Activated CD8-positive, alpha-beta memory T cell treated with anti-CD3 and anti-CD28 coated beads for 48 hours (primary cell): Measurements from ENCODE around the gene GRB7.
A peak's percentile ranks its signal among the peaks of the same experiment; 100 is the strongest.
"Not testable (repeated sequence)": the region's sequence is repeated elsewhere in the genome, so short reads cannot be mapped to it uniquely, and the experiment has no call there.

Experiments
- DNase-seq, 3 experiments: peaks; one replicate each; pipeline ENCODE4 v3.0.0-alpha.2; 2020; ENCODE audit warnings: low read depth in 2 of 3, low spot score in 2 of 3

The GRB7 gene

DNA sequence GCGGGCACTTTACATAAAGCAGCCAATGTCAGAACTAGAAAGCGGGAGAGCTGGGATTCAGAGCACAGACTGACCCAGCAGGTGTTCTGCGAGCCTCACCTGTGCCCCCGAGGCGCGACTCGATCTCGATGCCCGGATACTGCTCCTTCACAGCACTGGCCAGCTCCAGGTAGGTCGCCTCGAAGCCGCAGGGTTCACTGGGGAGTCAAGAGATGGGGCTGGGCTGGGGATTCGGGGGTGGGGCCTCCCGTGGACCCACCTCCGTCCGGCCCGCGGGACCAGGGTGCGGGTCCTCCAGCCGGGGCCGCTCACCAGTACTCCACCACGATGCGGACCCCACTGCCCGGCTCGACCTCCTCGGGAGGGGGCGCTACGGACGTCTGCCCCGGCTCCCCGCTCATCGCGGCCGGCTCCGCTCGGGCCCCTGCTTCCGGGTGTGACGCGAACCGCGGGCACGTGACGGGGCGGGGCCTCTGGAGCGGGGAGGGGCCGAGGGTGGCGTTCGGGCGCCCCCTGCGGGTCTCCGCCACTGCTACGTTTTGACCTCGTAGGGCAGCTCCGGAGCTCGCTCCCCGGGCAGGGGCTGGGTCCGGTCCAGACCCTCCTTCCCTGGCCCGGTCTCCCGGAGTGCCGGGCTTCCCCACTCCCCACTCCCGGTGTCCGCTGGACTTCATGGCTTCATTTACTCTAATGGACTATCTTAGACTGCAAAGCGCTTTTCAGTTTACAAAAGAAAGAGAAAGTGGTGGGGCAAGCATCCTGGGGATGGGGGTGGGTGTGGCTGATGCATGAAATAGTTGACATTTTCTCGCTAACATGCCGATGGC lies 7.4 kb upstream of the GRB7 start, which contains the start of gene MIEN1:
Gene MIEN1, minus strand, starts transcription at position 438 of the 827 bp plus-strand sequence. Its CDS starts 37 bp downstream, at position 401.
- peak; percentile 89 to 98 (median 91) for DNase-seq

DNA sequence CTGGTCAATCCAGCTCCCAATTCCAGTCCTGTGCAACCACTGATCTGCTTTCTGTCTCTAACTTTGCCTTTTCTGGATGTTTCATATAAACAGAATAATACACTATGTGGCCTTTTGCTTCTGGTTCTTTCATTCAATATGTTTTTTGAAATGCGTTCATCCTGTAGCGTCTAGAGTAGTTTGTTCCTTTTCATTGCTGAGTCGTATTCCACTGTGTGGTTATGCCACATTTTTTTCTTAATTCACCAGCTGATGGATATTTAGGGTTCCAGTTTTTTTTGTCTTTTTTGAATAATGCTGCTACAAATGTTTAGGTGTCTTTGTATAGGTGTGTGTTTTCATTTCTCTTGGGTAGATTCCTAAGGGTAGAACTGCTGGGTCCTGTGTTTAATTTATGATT lies 5.2 kb upstream of the GRB7 start:
- no peak for DNase-seq

DNA sequence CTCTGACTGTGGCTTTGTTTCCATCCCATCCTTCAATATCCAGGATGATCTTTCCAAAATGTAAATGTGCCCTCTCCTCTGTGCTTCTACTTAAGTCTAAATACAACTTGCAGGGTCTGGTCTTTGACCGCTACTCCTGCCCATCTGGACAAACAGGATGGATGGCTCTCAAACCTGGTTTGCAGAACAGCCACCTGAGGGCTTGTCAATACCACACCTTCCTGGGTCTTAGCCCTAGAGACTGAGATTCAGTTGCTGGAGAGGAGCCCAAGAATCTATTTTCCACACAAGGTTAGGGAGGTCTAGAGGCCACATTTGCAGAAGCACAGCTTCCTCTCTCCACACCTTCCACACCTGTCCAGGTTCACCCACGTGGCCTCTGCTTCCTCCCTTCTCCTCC lies 1.9 kb upstream of the GRB7 start:
- DNase-seq: no peak

DNA sequence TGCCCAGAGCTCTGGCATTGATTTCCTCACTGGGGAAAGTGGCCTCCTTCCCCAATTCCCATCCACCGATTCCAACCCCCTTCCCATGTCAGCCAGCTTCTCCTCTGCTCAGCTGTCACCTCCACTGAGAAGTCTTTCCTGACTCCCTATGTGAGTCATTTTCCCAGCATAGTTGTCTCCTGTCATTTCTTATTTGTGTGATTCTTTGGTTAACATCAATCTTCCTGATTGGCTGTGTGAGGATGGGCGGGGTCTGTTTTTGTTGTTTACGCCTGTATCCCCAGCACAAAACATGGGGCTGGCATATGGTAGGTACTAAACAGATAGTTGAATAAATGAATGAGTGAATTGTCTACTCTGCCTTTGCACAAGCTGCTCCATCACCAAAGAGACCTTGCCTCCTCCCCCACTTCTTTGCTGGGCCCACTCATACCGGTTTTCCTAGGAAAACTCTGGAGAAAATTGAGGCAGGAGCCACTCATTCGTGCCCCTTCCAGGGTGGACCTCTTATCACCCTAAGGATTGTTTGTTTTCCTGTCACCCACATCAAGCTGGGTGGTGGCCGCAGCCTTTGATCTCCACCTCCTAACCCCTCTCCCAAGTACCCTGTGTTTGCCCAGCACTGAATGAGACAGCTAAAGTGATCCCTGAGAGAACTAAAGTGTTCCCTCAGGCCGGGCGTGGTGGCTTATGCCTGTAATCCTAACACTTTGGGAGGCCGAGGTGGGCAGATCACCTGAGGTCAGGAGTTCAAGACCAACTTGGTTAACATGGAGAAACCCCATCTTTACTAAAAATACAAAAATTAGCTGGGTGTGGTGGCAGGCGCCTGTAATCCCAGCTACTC lies 1.2 kb upstream of the GRB7 start:
- DNase-seq: no peak

DNA sequence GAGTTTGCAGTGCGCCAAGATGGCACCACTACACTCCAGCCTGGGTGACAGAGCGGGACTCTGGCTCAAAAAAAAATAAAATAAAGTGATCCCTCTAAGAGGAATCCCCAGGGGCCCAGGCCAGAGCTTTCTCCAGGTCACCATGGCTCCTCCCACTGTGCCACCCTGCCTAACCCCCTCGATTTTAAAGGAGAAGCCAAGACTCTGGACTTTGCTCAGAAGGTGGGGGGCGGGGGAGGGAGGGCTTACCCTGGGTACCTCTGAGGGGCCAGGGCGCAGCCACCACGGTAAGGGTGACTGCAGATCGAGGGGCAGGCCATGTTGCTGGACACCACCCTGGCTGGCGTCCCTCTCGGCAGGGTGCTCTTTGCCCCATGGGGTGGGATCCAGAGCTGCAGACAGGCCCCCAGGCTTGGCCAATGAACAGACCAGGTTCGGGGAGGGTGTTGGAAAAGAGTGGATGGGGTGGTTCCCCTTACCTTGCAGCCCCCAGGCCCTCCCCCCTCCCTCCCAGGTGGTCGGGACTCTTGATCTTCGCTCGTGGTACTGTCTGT lies 455 bp upstream of the GRB7 start:
- no peak for DNase-seq

DNA sequence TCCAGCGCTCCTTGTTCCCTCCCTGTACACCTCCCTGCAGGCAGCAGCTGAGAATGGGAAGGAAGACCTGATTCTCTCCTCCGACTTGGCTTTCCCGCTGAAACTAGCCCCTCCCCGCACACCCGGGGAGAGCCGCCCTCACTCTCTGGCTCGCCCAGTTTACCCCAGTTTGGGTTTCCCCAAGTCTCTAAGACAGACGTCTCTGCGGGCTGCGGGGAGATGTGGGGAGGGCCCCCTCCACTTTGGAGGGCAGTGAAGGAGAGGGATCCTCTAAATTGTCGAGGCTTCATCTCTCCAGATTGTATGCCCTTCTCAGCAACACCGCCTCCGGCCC lies 797 bp downstream of the GRB7 start:
- peak in 1 of 3 experiments; percentile 36 for DNase-seq

DNA sequence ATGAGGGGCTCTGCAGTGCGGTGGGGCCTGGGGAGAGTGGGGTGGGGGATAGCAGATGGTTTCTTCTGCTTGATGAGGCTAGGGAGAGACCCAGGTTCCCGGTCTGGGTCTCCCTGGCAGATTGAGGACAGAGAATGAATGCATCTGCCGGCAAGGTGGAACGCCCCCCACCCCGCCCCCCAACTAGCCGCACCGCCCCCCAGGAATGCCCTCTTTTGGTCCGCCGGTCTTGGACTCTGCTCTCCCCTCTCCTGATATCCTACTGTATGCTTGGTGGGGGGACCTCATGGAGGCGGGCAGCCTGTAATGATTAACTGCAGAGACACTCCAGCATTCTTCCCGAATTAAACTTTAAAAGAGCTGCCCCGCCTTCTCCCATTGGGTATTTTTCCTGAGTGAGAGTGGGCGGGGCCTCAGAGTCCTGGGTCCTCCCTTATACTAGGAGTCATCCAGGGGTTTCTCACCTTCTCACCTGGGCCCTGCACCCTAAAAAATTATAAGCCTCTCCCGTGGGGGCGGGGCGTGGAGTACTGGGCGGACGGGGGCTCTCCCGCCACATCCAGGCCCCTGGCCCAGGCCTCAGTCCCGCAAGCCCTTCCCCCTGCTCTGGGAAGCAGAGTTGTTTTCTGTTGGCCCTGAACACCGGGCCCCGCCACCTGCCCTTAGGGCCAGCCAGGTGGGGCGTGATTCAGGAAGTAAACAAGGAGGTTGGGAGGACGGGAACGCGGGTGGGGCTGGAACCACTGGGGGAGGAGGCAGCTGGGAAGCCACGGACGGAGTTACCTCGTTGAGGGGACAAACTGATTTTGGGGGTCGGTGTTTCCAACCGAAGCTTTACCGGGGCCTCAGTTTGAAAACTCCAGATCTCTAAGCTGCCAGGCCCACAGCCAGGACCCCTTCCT lies 1.5 kb downstream of the GRB7 start:
- DNase-seq: no peak

DNA sequence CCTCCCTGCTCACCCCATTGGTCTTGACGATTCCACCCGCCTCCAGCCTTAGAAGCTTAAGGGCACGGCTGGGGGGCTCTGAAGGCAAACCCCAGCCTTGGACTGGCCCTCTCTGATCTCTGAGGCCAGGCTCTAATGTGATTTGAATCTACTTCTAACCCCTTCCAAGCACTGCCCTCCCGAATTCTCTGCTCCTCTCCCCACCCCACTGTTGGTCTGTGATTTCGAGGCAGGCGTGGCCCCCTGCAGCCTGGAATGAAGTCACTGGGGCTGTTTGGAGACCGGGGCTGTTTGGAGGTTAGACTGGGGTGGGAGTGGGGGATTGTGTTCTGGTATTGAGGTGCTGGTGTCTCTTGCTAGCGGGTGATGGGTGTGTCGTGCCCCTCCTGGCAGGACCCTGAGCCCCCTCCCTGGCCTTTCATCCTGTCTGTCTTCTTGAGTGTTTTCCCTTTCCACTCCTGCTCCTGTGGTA lies 2.2 kb downstream of the GRB7 start:
- DNase-seq: no peak

DNA sequence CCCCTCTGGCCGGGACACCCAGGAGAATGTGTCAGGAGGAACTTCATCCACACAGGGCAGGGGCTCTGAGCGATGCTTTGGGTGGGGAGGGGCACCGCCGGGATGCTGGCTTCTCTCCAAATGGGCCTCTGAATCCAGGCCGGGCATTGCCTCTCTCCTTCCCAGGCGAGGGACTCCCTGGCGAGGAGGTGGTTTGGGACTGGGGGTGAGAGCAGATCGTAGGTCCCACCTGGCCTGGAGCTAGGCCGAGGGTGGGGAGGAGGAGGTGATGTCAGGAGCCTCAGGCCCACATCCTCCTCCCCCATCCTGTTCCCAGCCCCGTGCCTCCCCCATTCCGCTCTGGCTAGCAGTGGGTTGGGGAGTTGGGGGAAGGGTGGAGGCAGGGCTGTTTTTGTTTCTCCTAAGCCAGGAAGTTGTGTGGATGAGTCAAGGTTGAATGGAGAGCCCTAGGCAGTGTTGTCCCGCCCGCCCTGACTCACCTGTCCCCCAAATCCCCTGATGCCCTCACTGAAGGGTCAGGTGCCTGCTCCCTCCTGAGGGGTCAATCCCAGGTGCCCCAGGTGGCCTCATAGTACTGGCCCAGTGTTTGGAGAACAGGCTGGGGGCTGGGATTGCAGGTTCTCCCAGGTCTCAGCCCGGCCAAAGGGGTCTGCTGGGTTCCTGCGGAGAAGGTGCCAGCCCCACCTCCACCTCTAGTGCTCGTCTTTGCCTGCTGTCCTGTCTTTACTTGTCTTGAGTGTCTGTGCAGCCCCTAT lies 2.8 kb downstream of the GRB7 start:
- no peak for DNase-seq

DNA sequence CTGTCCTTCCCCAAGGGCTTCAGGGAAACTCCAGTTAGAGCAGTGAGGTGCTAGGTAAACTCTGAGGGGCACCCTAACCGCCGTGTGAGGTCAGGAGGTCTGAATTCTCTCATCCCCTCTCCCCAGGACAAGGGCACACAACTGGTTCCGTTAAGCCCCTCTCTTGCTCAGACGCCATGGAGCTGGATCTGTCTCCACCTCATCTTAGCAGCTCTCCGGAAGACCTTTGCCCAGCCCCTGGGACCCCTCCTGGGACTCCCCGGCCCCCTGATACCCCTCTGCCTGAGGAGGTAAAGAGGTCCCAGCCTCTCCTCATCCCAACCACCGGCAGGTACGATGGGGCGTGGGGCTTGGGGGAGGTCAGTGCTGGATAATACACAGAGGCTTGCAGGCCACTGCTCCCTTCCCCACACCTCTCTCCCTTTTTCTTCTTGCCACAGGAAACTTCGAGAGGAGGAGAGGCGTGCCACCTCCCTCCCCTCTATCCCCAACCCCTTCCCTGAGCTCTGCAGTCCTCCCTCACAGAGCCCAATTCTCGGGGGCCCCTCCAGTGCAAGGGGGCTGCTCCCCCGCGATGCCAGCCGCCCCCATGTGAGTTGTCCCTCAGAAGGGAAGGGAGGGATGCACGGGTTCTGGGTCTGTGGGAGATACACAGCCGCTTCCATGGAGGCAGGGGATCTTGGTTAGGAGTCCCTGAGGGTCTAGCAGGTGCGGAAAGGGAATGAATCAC lies 4.6 kb downstream of the GRB7 start:
- no peak for DNase-seq

DNA sequence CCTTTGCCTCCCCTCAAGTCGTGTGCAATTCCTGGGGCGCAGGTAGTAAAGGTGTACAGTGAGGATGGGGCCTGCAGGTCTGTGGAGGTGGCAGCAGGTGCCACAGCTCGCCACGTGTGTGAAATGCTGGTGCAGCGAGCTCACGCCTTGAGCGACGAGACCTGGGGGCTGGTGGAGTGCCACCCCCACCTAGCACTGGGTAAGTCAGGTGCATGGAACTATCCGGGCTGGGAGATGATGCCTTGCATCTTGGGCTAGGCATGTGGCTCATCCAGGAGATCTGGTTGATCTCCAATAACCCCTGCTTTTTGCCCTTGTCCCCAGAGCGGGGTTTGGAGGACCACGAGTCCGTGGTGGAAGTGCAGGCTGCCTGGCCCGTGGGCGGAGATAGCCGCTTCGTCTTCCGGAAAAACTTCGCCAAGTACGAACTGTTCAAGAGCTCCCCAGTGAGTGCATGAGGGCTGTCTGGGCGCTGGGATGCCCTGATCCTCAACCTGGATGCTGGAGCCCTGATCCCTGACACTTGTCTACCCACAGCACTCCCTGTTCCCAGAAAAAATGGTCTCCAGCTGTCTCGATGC lies 5.2 kb downstream of the GRB7 start:
- DNase-seq: no peak

DNA sequence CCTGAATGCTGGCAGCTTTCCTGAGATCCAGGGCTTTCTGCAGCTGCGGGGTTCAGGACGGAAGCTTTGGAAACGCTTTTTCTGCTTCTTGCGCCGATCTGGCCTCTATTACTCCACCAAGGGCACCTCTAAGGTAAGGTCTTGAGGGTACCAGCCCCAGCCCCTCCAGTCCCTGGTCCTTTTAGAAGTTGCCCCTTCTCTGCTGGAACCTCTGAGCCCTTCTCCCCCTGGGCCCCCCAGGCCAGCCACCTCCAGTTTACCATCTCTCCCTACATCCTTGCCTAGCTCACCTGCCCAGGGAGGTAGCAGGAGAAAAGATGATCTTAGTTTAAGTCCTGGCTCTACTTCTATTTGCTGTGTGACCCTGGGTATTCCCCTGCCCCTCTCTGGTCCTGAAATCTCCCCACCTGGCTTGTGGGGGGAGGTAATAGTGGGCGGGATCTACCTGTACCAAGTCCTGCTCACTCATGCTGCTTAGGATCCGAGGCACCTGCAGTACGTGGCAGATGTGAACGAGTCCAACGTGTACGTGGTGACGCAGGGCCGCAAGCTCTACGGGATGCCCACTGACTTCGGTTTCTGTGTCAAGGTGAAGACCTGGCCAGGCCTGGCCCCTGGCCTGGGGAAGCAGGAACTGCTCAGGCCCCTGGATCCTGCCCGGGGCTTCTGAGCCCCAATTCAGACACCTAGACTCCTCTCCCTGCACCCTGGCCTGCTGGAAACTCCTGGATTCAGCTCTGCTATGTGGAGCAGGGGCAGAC lies 6.5 kb downstream of the GRB7 start:
- DNase-seq: no peak

DNA sequence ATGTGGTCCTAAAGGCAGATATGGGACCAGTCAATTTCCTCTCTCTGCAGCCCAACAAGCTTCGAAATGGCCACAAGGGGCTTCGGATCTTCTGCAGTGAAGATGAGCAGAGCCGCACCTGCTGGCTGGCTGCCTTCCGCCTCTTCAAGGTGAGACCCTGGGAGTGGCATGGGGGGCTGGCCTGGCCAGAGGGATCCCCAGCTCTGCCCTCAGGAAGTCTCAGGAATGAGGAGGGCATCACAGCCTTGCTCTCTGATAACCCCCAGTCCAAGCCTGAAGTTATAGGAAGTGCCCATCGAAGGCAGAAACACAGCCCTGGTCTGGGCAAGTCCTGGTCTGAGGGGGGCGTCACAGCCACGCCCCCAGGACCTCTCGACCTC lies 7.1 kb downstream of the GRB7 start:
- no peak for DNase-seq

DNA sequence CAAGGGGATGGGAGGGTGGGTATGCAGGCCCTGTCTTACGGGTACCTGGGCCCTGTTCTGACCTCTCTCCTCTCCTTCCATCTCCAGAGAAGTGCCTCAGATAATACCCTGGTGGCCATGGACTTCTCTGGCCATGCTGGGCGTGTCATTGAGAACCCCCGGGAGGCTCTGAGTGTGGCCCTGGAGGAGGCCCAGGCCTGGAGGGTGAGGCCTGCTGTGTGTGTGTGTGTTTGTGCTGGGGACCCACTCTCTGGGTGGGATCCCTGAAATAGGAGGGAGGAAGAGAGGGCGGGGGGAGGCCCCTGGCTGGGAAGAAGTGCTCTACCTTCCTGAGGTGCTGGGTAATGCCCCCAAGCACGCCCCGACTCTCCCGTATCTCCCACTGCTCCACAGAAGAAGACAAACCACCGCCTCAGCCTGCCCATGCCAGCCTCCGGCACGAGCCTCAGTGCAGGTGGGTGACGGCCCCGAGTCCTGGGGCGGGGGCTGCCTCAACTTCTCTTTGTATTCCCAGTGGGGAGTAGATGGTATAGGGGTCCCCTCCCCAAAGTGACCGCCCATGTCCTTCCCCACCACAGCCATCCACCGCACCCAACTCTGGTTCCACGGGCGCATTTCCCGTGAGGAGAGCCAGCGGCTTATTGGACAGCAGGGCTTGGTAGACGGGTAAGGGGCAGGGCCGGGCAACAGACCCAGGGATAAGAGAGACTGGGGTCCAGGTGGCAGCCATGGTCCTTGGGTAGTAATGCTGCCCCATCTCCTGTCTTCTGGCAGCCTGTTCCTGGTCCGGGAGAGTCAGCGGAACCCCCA lies 7.8 kb downstream of the GRB7 start:
- DNase-seq: no peak

DNA sequence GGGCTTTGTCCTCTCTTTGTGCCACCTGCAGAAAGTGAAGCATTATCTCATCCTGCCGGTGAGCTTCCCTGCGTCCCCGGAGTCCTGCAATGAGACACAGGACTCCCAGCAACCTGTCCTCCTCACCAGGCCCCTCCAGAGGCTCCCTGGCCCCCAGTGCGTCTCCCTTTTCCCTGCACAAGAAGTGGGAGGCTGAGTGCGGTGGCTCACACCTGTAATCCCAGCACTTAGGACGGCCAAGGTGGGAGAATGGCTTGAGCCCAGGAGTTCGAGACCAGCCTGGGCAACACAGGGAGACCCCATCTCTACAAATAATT lies 8.4 kb downstream of the GRB7 start:
- DNase-seq: no peak

DNA sequence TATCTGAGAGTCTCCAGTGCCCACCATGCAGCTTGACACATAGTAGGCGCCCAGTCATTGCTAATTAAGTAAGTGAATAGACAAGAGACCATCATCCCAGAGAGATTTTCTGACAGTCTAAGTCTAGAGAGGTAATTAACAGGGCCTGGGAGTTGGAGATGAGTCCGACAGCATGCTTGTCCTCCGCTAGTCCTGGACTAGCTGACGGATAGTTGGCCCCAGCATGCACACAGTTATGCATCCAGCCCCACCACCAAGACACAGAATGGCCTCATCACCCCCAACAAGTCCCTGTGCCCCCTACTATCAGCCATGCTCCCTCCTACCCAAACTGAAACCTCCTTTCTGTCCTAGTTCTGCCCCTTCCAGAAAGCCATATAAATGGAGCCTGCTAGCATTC lies 10.0 kb downstream of the GRB7 start:
- DNase-seq: no peak

DNA sequence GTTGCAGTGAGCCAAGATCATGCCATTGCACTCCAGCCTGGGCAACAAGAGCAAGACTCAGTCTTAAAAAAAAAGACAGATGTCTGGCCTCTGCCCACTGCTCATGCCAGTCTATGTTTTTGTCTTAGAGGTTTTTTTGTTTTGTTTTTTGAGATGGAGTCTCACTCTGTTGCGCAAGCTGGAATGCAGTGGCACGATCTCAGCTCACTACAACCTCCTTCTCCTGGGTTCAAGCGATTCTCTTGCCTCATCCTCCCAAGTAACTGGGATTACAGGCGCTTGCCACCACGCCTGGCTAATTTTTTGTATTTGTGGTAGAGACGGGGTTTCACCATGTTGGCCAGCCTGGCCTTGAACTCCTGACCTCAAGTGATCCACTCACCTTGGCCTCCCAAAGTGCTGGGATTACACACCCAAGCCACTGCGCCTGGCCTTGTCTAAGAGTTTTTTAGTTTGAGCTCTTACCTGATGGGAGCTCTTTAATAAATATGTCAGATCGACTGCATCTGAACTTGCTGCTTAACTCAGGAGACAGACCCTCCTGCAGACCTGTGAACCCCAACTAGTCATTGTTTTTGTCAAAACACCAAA lies 10.8 kb downstream of the GRB7 start:
- not testable (repeated sequence) for DNase-seq
